NCI-H82 treated with DMSO at 0.1 percent for 48 hours (cell line): Measurements from ENCODE around the gene EGFL7.
A peak's percentile ranks its signal among the peaks of the same experiment; 100 is the strongest.
"Not testable (repeated sequence)": the region's sequence is repeated elsewhere in the genome, so short reads cannot be mapped to it uniquely, and the experiment has no call there.

Experiments
- DNase-seq: peaks from one replicate; lab custom pipeline; 2025; ENCODE audit not compliant: unreplicated experiment; lab: John Stamatoyannopoulos, UW

EGFL7 gene

DNA sequence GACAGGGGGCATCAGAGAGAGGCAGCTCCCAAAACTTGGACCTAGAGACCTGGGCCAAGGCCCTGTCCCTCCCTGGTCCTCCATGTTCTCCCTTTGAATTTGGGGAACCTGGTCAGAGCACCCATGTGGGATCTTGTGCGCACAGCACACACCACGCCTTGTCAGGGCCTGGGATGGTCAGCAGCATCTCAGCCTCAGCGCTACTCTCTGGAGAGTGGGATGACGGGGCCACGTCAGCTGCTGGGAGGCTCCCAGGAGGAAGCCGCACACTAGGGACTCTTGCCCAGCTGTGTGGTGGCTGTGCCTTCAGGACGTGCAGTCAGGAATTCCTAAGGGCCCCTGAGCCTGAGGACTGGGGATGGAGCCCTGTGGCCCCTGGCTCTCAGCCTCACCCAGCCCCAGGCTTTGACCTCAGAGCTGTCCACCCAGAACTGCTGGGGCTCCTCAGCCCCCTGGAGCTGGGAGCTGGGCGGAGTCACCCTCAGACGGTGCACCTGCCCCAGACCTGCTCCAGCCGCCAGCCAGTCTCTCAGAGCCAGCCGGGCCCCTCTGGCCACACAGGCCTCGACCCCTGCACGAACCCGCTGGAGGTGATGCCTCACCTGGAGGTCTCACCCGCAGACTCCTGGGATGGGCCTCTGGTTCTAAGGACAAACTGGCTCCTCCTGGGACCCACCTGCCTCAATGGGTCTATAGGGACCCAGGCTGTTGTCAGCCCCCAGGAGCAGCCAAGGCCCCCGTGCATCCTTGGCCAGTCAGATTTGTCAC, 38.3 kb upstream of the EGFL7 start:
- no peak for DNase-seq

DNA sequence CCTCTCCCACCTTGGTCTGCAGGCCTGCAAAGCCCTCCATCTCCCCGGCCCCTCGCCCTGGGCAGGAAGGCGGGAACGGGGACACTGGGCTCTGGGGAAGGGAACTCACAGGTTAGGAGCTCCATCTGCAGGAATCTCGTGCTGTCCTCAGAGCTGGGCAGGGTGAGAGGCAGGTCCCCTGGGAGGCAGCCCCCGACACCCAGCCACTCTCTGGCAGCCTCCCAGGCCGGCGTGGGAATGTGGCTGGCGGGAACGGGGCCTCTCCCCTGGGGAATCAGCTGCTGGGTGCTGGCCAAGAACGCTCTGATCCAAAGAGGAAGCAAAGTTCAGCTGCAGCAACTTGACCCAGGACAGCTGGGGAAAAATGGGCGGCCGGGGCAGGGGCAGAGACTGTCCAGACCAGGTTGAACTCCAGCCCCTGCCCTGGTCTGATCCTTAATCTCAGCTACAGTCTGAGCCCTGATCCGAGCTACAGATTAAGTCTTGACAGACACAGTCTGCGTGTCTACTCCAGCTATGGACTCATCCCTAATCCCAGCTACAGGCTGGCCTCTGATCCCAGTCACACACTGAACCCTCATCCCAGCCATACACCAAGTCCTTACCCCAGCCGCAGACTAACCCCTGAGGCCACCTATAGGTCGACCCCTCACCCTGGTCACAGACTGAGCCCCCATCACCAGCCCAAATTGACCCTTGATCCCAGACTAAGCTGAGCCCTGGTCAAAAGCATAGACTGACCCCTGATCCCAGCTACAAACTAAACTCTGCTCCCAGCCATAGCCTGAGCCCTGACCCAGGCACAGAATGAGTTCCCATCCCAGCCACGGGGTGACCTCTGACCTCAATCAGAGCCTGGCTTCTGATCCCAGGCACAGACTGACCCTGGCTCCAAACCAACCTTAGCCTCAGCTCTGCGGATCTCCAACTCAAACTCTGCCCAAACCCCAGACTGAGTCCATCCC, 37.3 kb upstream of the EGFL7 start:
- DNase-seq: peak; percentile 16

DNA sequence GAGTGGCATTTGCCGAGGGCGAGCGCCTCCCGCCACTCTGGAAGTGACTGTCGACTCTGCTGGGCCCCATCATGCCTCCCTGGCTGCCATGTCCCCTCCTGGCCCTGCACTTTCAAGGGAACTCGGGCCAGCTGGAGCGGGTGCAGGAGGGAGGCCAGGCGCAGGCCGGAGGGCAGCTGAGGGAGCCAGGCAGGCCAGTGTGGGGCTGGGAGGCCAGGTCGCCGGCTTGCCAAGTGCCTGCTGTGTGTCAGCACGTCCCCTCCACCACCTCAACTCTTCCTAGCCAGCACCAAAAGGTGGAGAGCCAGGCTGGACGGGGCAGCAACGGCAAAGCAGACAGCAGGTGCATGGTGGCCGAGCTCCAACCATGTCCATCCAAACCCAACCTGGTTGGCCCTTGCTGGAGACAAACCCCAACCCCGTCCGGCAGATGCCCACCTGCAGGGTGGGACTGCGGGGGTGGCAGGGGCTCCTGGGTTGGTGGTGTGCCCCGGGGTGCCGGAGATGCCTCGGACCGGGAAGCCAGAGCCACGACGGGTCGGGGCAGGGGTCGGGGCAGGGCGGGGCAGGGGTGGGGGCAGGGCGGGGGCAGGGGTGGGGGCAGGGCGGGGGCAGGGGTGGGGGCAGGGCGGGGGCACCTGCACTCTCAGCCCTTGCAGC, 36.5 kb upstream of the EGFL7 start:
- no peak for DNase-seq

DNA sequence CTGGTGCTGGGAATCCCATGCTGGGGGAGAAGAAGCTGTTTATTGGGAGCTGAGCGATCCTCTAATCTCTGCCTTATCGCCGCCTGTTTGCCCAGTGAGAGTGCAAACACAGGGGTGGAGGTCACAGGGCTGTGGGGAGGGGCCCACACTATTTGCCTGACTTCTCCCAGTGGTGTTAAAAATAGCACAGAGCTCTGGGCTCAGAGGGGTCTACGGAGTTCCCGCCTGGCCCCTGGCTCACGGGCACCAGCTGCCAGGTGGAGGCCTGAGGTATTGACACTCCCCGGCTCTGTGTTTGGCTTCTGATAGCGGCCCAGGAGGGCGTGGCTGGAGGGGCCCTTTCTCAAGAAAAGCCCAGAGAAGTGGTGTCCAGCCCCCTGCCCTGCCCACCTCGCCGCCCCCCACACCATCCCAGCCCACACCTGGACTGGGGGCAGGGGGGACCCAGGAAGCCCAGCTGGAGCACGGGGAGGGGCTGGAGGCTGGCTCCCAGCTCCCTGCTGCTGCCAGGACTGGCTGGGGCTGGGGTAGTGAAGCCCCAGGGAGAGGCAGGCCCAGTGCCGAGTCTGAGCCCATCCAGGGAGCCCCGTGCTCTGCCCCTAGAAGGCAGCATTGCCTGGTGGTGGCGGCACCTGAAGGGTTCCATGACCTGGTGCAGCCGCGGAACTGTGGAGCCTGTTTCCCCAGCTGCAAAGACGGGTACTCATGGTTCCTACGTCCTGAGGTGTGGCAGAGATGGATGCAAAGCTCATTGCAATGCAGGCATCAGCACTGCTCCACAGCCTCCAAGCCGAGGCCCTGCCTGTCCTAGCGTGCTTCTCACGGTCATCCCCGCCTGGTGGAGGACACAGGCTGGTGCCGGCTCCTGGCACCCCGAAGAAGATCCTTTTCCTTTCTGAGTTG, 35.7 kb upstream of the EGFL7 start:
- DNase-seq: no peak

DNA sequence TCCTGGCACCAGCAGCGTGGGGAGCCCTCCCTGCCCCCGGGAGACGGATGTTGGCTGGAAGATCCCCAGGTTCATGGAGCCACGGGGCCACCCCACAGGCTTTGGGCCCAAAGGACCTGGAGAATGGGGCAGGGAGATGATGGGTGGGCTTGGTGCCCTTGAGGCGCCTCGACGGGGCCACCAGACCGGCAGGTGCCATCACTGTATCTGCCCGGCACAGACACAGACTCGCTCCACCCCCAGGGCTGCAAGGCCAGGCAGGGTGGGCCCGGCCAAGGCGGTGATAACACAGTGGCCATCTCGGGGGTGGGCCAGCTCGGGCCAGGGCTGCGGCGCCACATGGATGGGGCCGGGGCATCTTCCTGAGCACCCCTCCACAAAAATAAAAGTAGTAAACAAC, 35.0 kb upstream of the EGFL7 start:
- no peak for DNase-seq

DNA sequence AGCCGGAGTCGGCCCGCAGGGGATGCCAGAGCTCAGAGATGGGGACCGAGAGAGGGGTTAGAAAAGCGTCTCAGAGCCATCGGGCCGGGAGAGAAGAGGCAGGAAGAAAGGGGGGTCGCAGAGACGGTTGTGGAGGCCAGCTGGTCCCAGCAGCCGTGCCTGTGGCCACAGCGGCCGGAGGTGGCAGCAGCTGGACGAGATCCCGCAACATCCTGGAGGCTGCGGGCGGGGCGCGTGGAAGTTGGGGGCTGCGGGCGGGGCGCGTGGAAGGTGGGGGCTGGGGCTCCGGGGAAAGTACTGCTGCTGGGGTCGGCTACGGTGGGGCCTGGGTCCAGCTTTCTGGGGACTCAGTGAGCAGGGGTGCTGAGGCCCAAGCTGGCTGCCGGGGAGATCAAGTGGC, 34.4 kb upstream of the EGFL7 start:
- no peak for DNase-seq

DNA sequence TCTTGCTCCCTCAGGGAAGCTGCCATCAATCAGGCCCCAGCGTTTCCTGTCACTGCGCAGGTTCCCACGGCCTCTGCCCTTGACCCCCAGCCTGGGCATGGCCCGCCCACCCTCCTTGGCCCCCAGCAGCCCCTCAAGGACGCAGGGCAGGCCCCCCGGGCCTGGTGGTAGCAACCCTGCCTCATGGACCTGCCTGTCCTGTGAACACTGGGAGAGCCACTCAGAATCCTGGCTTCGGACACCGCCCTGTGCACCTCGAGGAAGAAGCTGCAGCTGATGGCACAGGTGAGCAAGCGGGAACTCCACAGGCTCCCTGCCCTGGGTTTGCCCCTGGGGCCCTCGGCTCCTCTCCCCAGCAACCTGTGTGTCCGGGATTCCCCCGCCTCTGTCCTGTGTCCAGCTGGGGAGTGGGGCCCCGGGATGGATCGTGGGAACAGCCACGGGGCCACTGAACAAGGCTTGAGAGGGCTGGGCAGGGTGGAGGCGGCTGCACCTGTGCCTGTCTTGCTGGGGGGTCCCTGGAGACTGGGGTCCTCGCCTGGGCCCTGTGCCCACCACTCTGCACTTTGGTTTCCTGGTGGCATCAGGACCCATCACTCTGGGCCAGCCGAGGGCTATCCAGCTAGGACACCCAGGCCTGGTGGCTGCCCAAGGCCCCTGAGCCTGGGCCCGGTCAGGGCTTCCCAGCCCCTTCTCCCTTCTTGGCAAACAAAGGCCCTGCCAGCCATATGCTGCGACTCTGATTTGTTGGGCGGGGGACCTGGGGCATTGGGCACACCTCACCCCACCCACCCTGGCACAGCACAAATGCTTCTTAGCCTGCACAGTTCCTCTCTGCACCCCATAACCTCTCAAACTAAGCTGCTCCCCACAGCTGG, 33.5 kb upstream of the EGFL7 start:
- no peak for DNase-seq

DNA sequence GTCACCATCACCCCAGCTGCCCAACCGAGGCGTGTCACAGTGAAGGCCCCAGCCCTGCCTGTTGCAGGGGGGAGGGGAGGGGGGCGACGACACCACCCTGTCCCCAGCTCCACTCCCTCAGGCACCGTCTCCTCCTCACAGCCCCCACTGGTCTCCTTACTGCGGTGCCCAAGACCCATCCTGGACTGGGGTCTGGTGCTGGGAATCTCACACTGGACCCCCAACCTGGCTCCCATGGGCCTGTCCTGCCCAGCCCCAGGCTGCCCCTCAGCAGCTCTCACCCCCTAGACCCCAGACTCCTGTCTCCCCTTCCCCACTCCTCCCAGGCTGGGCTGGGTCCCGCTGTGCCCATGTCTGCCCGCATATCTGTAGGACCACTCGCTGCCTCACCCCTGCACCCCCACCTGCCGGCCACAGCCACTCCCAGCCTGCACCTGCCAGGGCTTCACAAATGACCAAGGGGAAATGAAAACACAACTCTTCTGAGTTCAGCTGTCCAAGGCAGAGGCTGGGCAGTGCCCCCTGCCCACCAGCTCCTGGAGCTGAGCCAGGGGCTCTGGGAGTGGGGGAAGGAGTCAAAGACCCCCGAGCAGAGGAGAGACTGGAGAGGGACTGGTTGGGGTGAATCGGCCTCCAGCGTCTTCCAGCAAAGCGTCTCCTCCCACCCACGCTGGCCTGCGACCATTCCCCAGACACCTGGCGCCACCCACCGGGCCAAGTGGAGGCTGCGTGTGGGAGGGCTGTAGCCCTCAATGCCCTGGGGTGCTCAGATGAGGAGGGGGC, 32.6 kb upstream of the EGFL7 start:
- DNase-seq: no peak

DNA sequence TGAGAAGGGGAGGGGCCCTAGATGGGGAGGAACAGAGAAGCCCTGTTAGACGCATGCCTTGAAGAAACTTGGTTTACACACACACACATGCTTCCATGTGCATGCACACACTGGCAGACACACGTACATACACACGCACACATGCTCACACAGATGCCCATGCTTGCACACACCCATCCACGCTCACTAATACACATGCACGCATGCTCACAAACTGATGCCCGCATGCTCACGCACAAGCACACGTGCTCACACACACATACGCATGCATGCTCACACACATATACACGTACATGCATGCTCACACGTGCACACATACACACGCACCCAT, 32.1 kb upstream of the EGFL7 start:
- DNase-seq: no peak

DNA sequence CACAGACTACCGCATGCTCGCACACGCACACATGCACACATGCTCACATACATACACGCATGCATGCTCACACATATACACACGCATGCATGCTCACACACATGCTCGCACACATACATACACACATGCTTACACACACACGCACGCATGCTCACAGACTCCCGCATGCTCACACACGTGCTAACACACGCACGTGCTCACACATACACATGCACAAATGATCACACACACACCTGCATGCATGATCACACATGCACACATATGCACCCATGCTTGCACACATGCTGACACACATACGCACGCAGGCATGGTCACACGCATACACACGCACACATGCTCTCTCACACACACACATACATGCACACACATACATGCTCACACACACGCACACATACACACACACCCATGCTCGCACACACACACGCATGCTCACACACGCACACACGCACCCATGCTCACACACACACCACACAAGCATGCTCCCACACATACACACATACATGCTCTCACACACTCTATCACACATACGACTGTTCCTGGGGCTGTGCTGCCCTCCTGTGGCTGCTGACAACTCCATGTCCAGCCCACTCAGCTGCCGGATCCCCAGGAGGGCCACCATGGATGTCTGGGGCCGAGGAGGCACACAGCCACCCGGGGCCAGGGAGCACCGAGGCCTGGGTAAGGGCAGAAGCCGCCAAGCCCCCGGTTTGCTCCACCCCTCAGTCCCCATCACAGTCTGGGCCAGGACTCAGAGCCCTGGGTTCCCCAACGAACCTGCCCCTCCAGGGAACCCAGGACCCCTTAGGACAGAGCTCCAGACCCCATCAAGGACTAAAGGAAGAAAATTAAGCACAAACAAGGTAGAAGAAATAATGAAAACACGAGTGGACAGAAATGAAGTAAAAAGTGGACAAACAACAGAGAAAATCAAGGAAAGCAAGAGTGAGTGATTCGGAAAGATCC, 31.4 kb upstream of the EGFL7 start:
- peak; percentile 31 for DNase-seq

DNA sequence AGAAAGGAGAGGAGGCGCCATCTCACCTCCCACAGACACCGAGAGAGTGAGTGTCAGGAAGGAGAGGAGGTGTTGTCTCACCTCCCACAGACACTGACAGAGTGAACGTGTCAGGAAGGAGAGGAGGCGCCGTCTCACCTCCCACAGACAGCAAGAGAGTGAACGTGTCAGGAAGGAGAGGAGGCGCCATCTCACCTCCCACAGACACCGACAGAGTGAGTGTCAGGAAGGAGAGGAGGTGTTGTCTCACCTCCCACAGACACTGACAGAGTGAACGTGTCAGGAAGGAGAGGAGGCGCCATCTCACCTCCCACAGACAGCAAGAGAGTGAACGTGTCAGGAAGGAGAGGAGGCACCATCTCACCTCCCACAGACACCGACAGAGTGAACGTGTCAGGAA, 30.6 kb upstream of the EGFL7 start:
- DNase-seq: not testable (repeated sequence)

DNA sequence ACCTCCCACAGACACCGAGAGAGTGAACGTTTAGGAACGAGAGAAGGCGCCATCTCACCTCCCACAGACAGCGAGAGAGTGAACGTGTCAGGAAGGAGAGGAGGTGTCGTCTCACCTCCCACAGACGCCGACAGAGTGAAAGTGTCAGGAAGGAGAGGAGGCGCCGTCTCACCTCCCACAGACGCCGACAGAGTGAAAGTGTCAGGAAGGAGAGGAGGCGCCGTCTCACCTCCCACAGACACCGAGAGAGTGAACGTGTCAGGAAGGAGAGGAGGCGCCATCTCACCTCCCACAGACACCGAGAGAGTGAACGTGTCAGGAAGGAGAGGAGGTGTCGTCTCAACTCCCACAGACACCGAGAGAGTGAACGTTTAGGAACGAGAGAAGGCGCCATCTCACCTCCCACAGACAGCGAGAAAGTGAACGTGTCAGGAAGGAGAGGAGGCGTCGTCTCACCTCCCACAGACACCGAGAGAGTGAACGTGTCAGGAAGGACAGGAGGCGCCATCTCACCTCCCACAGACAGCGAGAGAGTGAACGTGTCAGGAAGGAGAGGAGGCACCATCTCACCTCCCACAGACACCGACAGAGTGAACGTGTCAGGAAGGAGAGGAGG, 30.1 kb upstream of the EGFL7 start:
- DNase-seq: not testable (repeated sequence)

DNA sequence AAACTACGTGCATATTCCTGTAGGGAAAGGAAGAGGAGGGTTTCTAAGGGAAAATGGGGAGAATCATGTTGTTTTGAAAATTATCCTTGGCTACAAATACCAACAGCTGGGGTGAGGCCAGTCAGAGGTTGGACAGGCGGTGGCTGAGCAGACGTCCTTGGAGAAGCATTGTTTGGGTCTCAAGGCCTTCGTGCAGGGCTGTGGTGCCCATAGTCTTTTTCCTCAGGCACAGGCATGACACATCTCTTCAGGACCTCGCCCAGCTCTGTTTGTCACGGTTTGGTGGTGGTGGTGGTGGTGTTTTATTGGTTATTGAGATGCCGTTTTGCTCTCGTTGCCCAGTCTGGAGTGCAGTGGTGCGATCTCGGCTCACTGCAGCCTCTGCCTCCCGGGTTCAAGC, 27.8 kb upstream of the EGFL7 start:
- no peak for DNase-seq

DNA sequence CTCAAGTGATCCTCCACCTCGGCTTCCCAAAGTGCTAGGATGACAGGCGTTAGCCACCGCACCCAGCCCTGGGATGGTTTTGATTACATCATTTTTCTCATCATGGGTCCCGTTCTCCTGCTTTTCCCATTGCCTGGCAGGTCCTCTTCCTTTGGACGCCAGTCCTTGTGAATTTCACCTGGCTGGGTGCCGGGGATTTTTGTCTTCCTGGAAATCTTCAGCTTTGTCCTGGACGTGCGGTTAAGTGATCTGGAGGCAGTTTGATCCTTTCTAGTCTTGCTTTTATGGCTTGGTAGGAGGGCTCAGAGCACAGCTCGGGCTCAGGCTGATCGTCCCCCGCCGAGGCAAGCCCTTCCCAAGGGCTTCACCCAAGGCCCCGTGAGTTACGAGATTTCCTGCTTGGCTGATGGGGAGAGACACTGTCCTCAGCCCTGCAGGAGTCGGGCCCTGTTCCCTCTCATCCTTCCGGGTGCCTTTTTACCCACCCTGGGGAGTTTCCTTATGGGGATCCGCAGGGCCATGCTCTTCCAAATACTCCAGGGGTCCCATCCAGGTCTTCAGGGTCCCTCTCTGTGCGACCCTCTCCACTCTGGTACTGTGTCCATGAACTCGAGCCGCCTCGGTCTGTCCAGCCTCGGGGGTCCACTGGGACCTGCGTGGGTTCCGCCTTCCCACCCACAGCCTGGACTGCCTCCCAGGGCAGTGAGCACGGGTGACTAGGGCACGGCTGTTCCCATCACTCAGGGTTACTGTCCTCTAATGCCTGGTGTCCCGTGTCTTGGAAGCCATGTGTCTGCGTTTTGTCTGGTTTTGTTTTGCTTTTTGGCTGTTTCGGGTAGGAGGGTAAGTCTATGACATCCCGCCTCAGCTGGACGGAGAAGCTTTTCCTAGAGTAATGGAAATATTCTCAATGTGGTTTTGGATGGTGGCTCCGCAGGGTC, 22.3 kb upstream of the EGFL7 start:
- DNase-seq: no peak

DNA sequence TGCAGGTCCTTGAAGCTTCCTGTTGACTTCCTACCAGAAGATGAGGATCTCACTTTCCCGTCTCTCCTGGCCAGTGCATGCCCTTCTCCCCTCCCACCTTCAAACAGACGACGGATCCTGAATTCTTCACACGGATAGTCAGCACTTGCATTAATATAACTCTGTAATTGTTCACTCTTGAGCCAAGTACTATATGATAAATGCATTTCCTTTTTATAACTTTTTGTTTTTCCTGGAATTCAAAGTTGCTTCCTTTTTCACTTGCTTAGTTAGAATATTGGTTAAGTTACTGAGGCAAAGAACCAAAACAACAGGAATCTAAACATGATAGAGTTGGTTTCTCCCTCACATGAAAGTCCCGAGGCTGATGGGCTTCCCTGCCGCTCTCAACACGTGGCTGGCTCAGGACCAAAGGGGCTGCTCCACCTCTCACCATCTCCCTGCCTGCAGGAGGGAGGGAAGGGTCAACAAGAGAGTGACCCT, 20.2 kb upstream of the EGFL7 start:
- no peak for DNase-seq
